Body of pancreas (tissue), 4 donors: ENCODE results near the gene CFLAR. TPM values are rescaled to one million over a fixed set of nuclear protein-coding genes. Genes with fewer than 3 reads are reported as not detected.
"Not testable (repeated sequence)": the region's sequence is repeated elsewhere in the genome, so short reads cannot be mapped to it uniquely, and the experiment has no call there.

Experiments
- ATAC-seq: fragments of 150-250 bp; one replicate; pipeline ENCODE4 v1.9.1; 2016
- DNase-seq, 4 donors: peaks; one replicate each; pipeline ENCODE4 v3.0.0-alpha.2; 2019
- H3K27ac ChIP-seq, 4 donors: fragments of 200-600 bp; sonication (generic); 1 replicate in 3 of 4; 2 replicates in 1 of 4; pipeline versions ENCODE4 v1.5.1 to v1.6.1; 2016 to 2019; ENCODE audit warnings: mild to moderate bottlenecking in 1 of 4, mixed read lengths in 1 of 4, moderate library complexity in 1 of 4
- H3K27me3 ChIP-seq, 2 donors: fragments of 200-600 bp; sonication (generic); one replicate each; pipeline ENCODE4 v1.6.0; 2016; ENCODE audit warnings: mild to moderate bottlenecking in 1 of 2
- H3K36me3 ChIP-seq, 2 donors: fragments of 200-600 bp; sonication (generic); replicated peaks in 1 of 2; 2 replicates each; pipeline ENCODE4 v1.5.1; 2016; ENCODE audit warnings: low read depth in 2 of 2; ENCODE audit not compliant: insufficient read depth in 1 of 2
- H3K4me1 ChIP-seq: fragments of 200-600 bp; sonication (generic); one replicate; pipeline ENCODE4 v1.6.0; 2016
- H3K4me3 ChIP-seq, 2 donors: fragments of 200-600 bp; sonication (generic); 1 replicate in 1 of 2; 2 replicates in 1 of 2; pipeline ENCODE4 v1.5.1; 2016 to 2019
- H3K9me3 ChIP-seq, 3 donors: fragments of 200-600 bp; sonication (generic); 1 replicate in 2 of 3; 2 replicates in 1 of 3; pipeline ENCODE4 v1.5.1; 2016
- CTCF ChIP-seq, 7 experiments: fragments of 450-650 bp in 4 of 7; fragments of 200-600 bp in 3 of 7; sonication (generic) in 3 of 7; IDR thresholded peaks; one replicate each; pipeline ENCODE4 v1.5.1; 2016 to 2019; ENCODE audit warnings: antibody characterized with exemption in 7 of 7
- POLR2A ChIP-seq, 3 donors: fragments of 450-650 bp; IDR thresholded peaks; one replicate each; pipeline ENCODE4 v1.6.1; 2016; ENCODE audit warnings: antibody characterized with exemption in 3 of 3, mild to moderate bottlenecking in 2 of 3
- WGBS, 2 donors: methylation state at CpG; one replicate each; pipeline ENCODE4 v1.1.5; 2017; 5-methylcytosine and 5-hydroxymethylcytosine counted together
- intact Hi-C: fragments of 100-400 bp; cut with DNase I; formaldehyde crosslinking; loops from one replicate; pipeline ENCODE4 v1.15.1; 2023
- total RNA-seq, 2 donors: library from RNA; depleted of rRNA; stranded (reverse); fragments of >200 nt; gene quantifications; one replicate each; pipeline ENCODE4 v1.1.0, GENCODE V29; 2016

The CFLAR gene
- total RNA-seq, 2 donors from 2014 or later: 83.3 to 113 TPM

- no peaks in the 10 kb centered on the region for H3K9me3 ChIP-seq
- DNase-seq (peak; percentile 68 to 89 (median 71)), ATAC-seq (peak; percentile 75)
- peak overlapping the region; percentile 99 to 100 (median 100) for H3K27ac ChIP-seq
- no peaks in the 10 kb centered on the region for H3K36me3 ChIP-seq
- H3K27me3 ChIP-seq: no peaks in the 10 kb centered on the region
- WGBS, 2 donors: 1% methylated on average over 22 of the region's 22 CpGs
- TF ChIP-seq POLR2A (IDR thresholded peaks at IDR 0.05) (peak; percentile 40 to 87 (median 80)), CTCF (IDR thresholded peaks at IDR 0.05) (peak in 6 of 7 experiments; percentile 18 to 74 (median 64))
- intact Hi-C loops: no loop called here
- H3K4me1 ChIP-seq: peaks cover 46% of the 10 kb centered on the region
- H3K4me3 ChIP-seq: peak overlapping the region; percentile 62 to 77
Observed at GRCh38 chr2:201116959-201117734, 1.2 kb downstream of the CFLAR start.

- H3K27me3 ChIP-seq, intact Hi-C loops, H3K36me3 ChIP-seq, H3K9me3 ChIP-seq: not testable (repeated sequence)
- ATAC-seq (peak; percentile 1), DNase-seq (peak in 1 of 4 donors; percentile 28)
- peak in 2 of 7 experiments; percentile 4 to 40 for TF ChIP-seq CTCF (IDR thresholded peaks at IDR 0.05)
- Histone ChIP-seq H3K4me3 (peak overlapping the region; percentile 2 to 51), H3K4me1 (peaks cover 52% of the 10 kb centered on the region), H3K27ac (peak overlapping the region; percentile 90 to 100 (median 99))
- 2 to 7% methylated on average over 13 of the region's 13 CpGs for WGBS, 2 donors
Observed at GRCh38 chr2:201117735-201118094, 1.8 kb downstream of the CFLAR start.

- intact Hi-C loops: no loop called here
- 0 to 1% methylated on average over 37 to 48 of the region's 48 CpGs for WGBS, 2 donors
- no peaks in the 10 kb centered on the region for H3K36me3 ChIP-seq
Observed at GRCh38 chr2:201118121-201118960, 2.4 kb downstream of the CFLAR start.

More at GRCh38 chr2:201118121-201118960, 2.4 kb downstream of the CFLAR start:
- peak; percentile 28 to 85 (median 82) for TF ChIP-seq POLR2A (IDR thresholded peaks at IDR 0.05)
- peak in 6 of 7 experiments; percentile 22 to 65 (median 54) for TF ChIP-seq CTCF (IDR thresholded peaks at IDR 0.05)
- Histone ChIP-seq H3K4me3 (peak overlapping the region; percentile 2 to 51), H3K4me1 (peaks cover 58% of the 10 kb centered on the region), H3K27ac (peak overlapping the region; percentile 90 to 100 (median 99)), H3K27me3 (no peaks in the 10 kb centered on the region), H3K9me3 (no peaks in the 10 kb centered on the region)
- DNase-seq: peak; percentile 84 to 91 (median 87)
- peak; percentile 45 for ATAC-seq
